GM12892 (cell line): ENCODE results near the gene FCRL1.

Experiments used
- POLR2A ChIP-seq: IDR thresholded peaks from 2 replicates; pipeline ENCODE4 v1.6.1; 2011; ENCODE audit warnings: low read depth, low read length, control low read depth
- POLR2AphosphoS5 ChIP-seq: IDR thresholded peaks from 2 replicates; pipeline ENCODE4 v1.6.1; 2011; ENCODE audit warnings: low read depth, low read length, control low read depth
- TAF1 ChIP-seq: IDR thresholded peaks from 2 replicates; pipeline ENCODE4 v1.6.1; 2011; ENCODE audit warnings: low read depth, mild to moderate bottlenecking, control low read depth, low read length, borderline replicate concordance

- TF ChIP-seq POLR2AphosphoS5 (no peak), POLR2A (no peak), TAF1 (no peak)
These were observed 14.5 kb upstream of the FCRL1 start for GRCh38 chr1:157834430-157834829.
